Neuronal stem cell (in vitro differentiated cells): Measurements from ENCODE around the gene APH1A.
A peak's percentile ranks its signal among the peaks of the same experiment; 100 is the strongest.
"Not testable (repeated sequence)": the region's sequence is repeated elsewhere in the genome, so short reads cannot be mapped to it uniquely, and the experiment has no call there.

ENCODE experiments used
- DNase-seq: peaks from one replicate; pipeline ENCODE4 v3.0.0-alpha.2; 2013; ENCODE audit warnings: low spot score
- H2AFZ ChIP-seq: one replicate; pipeline ENCODE4 v1.6.1; 2013; ENCODE audit warnings: mild to moderate bottlenecking, low read length, inconsistent platforms
- H2AK5ac ChIP-seq: 2 replicates; pipeline ENCODE4 v1.6.1; 2013; ENCODE audit warnings: low read depth, mild to moderate bottlenecking, inconsistent platforms, low read length, moderate library complexity, mixed read lengths
- H2BK120ac ChIP-seq: 2 replicates; pipeline ENCODE4 v1.6.1; 2013; ENCODE audit warnings: low read depth, mild to moderate bottlenecking, inconsistent platforms, low read length, moderate library complexity, mixed read lengths
- H2BK12ac ChIP-seq: one replicate; pipeline ENCODE4 v1.6.1; 2013; ENCODE audit warnings: low read length, inconsistent platforms
- H2BK15ac ChIP-seq: 2 replicates; pipeline ENCODE4 v1.6.1; 2013; ENCODE audit warnings: mild to moderate bottlenecking, low read length, inconsistent platforms, mixed read lengths
- H2BK5ac ChIP-seq: one replicate; pipeline ENCODE4 v1.6.1; 2013; ENCODE audit warnings: inconsistent platforms, mild to moderate bottlenecking, low read length, moderate library complexity
- H3K14ac ChIP-seq: one replicate; pipeline ENCODE4 v1.6.1; 2013; ENCODE audit warnings: low read length, inconsistent platforms
- H3K18ac ChIP-seq: 2 replicates; pipeline ENCODE4 v1.6.1; 2013; ENCODE audit warnings: low read length, inconsistent platforms
- H3K23ac ChIP-seq: 2 replicates; pipeline ENCODE4 v1.6.1; 2013; ENCODE audit warnings: low read depth, mild to moderate bottlenecking, mixed read lengths, low read length, inconsistent platforms; ENCODE audit not compliant: poor library complexity
- H3K27ac ChIP-seq: replicated peaks from 3 replicates; pipeline ENCODE4 v1.5.1; 2013; ENCODE audit warnings: low read length, inconsistent platforms
- H3K27me3 ChIP-seq, 3 experiments: 2 replicates each; pipeline ENCODE4 v1.6.1; 2013; ENCODE audit warnings: low read length in 3 of 3, mild to moderate bottlenecking in 2 of 3, inconsistent platforms in 1 of 3, low read depth in 1 of 3, mixed read lengths in 1 of 3, moderate library complexity in 1 of 3; ENCODE audit not compliant: control insufficient read depth in 3 of 3, insufficient read depth in 3 of 3
- H3K36me3 ChIP-seq, 2 donors: replicated peaks in 1 of 2; 2 replicates each; pipeline ENCODE4 v1.6.1; 2013; ENCODE audit warnings: low read length in 2 of 2; ENCODE audit not compliant: control insufficient read depth in 2 of 2, insufficient read depth in 2 of 2
- H3K4ac ChIP-seq: 2 replicates; pipeline ENCODE4 v1.6.1; 2013; ENCODE audit warnings: inconsistent platforms, mild to moderate bottlenecking, low read length, moderate library complexity
- H3K4me1 ChIP-seq, 2 donors: 1 replicate in 1 of 2; 2 replicates in 1 of 2; pipeline ENCODE4 v1.6.1; 2013; ENCODE audit warnings: low read length in 2 of 2, low read depth in 1 of 2; ENCODE audit not compliant: control insufficient read depth in 2 of 2, insufficient read depth in 1 of 2
- H3K4me2 ChIP-seq: one replicate; pipeline ENCODE4 v1.6.1; 2013; ENCODE audit warnings: mild to moderate bottlenecking, low read length, inconsistent platforms; ENCODE audit not compliant: insufficient read depth, poor library complexity, severe bottlenecking
- H3K4me3 ChIP-seq, 2 donors: 2 replicates each; pipeline ENCODE4 v1.5.1; 2013; ENCODE audit warnings: low read length in 2 of 2, mild to moderate bottlenecking in 2 of 2, inconsistent platforms in 1 of 2, moderate library complexity in 1 of 2
- H3K79me1 ChIP-seq: one replicate; pipeline ENCODE4 v1.6.1; 2013; ENCODE audit warnings: low read depth, mild to moderate bottlenecking, inconsistent platforms, low read length, moderate library complexity
- H3K9ac ChIP-seq: one replicate; pipeline ENCODE4 v1.6.1; 2013; ENCODE audit warnings: mild to moderate bottlenecking, low read depth, low read length, inconsistent platforms; ENCODE audit not compliant: poor library complexity
- H3K9me3 ChIP-seq, 2 donors: replicated peaks in 1 of 2; 2 replicates each; pipeline versions ENCODE3 to v1.6.1; 2013; ENCODE audit warnings: low read length in 2 of 2, mild to moderate bottlenecking in 2 of 2, inconsistent platforms in 1 of 2, low read depth in 1 of 2, mixed read lengths in 1 of 2, moderate library complexity in 1 of 2; ENCODE audit not compliant: control insufficient read depth in 2 of 2, insufficient read depth in 1 of 2
- H4K8ac ChIP-seq: one replicate; pipeline ENCODE4 v1.6.1; 2013; ENCODE audit warnings: low read depth, mild to moderate bottlenecking, inconsistent platforms, low read length, moderate library complexity
- H4K91ac ChIP-seq: one replicate; pipeline ENCODE4 v1.6.1; 2013; ENCODE audit warnings: low read length, low read depth, mild to moderate bottlenecking, inconsistent platforms; ENCODE audit not compliant: poor library complexity
- WGBS, 2 donors: extraction: QIAGEN DNeasy Blood & Tissue Kit; methylation state at CpG; one replicate each; pipeline ENCODE4 v1.1.7; 2013; ENCODE audit warnings: missing lambda C conversion rate in 2 of 2, mixed read lengths in 1 of 2; ENCODE audit not compliant: insufficient read length in 2 of 2, insufficient replicate concordance in 1 of 2; ENCODE audit errors: extremely low coverage in 2 of 2; 5-methylcytosine and 5-hydroxymethylcytosine counted together

Gene APH1A

DNA sequence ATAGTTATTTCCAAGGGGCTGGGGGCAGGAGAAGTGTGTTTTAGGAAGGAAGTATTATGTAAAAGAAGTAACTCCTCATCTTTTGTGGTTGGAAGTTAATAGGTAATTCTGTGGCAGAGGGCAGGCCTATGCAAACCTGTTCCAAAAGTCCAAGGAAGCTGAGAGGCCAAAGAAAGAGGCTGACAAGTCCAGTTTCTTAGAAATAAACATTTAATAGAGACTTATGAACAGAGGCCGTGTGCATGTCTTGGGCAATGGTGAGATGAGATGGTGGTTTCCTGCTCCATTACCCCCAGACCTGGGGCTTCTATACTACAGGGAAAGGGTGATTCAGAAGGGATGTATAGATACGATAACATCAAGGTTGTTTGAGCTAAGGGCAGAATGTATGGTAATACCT, 18.9 kb downstream of the APH1A start:
- Histone ChIP-seq H4K8ac (no peak overlapping the region), H3K4me1 (no peaks in the 10 kb centered on the region), H2BK15ac (no peak overlapping the region), H3K27me3 (peaks cover 0 to 2% (median 0%) of the 10 kb centered on the region in 3 experiments), H2BK12ac (no peak overlapping the region), H3K9me3 (peaks cover 0 to 3% of the 10 kb centered on the region in 2 donors), H2AFZ (no peak overlapping the region), H3K23ac (no peak overlapping the region), H3K4ac (no peak overlapping the region), H3K27ac (no peak overlapping the region), H4K91ac (no peak overlapping the region), H2BK120ac (no peak overlapping the region), H3K36me3 (no peaks in the 10 kb centered on the region), H3K4me2 (no peak overlapping the region), H3K14ac (no peak overlapping the region), H3K18ac (no peak overlapping the region), H3K9ac (no peak overlapping the region), H3K79me1 (no peaks in the 10 kb centered on the region), H3K4me3 (no peak overlapping the region), H2BK5ac (no peak overlapping the region), H2AK5ac (no peak overlapping the region)
- DNase-seq, result no peak
- WGBS, 2 donors, result no CpG with 5 or more reads among the region's 2 CpGs

DNA sequence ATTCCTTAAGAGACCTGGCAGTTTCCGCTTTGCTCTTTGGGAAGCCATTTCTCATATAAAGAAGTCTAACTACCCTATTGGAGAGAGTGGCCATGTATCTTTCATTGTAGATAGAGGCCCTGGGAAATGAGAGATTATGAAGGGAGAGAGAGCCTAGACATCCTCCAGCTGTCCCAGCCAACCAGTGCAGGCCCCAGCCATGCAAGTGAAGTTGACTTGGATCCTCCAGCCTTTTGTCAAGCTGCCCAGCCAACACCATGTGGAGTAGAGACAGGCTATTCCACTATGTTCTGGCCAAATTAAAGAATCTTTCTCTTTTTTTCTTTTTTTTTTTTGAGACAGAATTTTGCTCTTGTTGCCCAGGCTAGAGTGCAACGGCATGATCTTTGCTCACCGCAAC, 25.8 kb downstream of the APH1A start:
- H2BK12ac ChIP-seq, result no peak overlapping the region
- no peak overlapping the region for H4K91ac ChIP-seq
- H3K9ac ChIP-seq, result no peak overlapping the region
- no peak overlapping the region for H3K4me2 ChIP-seq
- no peaks in the 10 kb centered on the region for H3K27me3 ChIP-seq
- no peak overlapping the region for H3K18ac ChIP-seq
- H3K4me1 ChIP-seq, result no peaks in the 10 kb centered on the region
- H2AFZ ChIP-seq, result peak overlapping the region; percentile 67
- H2BK15ac ChIP-seq, result peak overlapping the region; percentile 37
- no CpG with 5 or more reads among the region's 3 CpGs for WGBS, 2 donors
- no peak overlapping the region for H4K8ac ChIP-seq
- no peak overlapping the region for H3K4me3 ChIP-seq
- no peak for DNase-seq
- no peak overlapping the region for H2BK120ac ChIP-seq
- H3K36me3 ChIP-seq, result no peaks in the 10 kb centered on the region
- H3K4ac ChIP-seq, result no peak overlapping the region
- no peaks in the 10 kb centered on the region for H3K79me1 ChIP-seq
- no peaks in the 10 kb centered on the region for H3K9me3 ChIP-seq
- H3K27ac ChIP-seq, result no peak overlapping the region
- H3K14ac ChIP-seq, result no peak overlapping the region
- no peak overlapping the region for H3K23ac ChIP-seq
- H2BK5ac ChIP-seq, result no peak overlapping the region
- no peak overlapping the region for H2AK5ac ChIP-seq

DNA sequence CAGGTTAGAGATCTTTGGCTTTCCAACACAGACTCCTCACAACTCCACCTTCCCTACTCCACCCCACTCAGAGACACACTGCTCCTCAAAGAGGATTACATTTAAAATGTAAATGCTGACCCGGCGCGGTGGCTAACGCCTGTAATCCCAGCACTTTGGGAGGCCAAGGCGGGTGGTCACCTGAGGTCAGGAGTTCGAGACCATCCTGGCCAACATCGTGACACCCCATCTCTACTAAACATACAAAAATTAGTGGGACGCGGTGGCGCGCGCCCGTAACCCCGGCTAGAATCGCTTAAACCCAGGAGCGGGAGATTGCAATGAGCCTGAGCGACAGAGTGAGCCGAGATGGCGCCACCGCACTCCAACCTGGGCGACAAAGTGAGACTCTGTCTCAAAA, 31.1 kb downstream of the APH1A start:
- no CpG with 5 or more reads among the region's 21 CpGs for WGBS, 2 donors
- peaks cover 0 to 2% of the 10 kb centered on the region in 2 donors for H3K36me3 ChIP-seq
- no peaks in the 10 kb centered on the region for H3K9me3 ChIP-seq
- H3K27ac ChIP-seq, result no peak overlapping the region
- no peak overlapping the region for H3K14ac ChIP-seq
- H4K8ac ChIP-seq, result no peak overlapping the region
- no peak for DNase-seq
- no peak overlapping the region for H3K4ac ChIP-seq
- H3K4me2 ChIP-seq, result no peak overlapping the region
- no peak overlapping the region for H2BK15ac ChIP-seq
- no peaks in the 10 kb centered on the region for H3K27me3 ChIP-seq
- no peak overlapping the region for H2BK12ac ChIP-seq
- H3K9ac ChIP-seq, result no peak overlapping the region
- no peak overlapping the region for H2AFZ ChIP-seq
- H3K23ac ChIP-seq, result no peak overlapping the region
- H3K4me1 ChIP-seq, result peaks cover 1 to 7% of the 10 kb centered on the region in 2 donors
- H3K4me3 ChIP-seq, result no peak overlapping the region
- H2BK5ac ChIP-seq, result no peak overlapping the region
- no peak overlapping the region for H3K18ac ChIP-seq
- peaks cover 2% of the 10 kb centered on the region for H3K79me1 ChIP-seq
- no peak overlapping the region for H2AK5ac ChIP-seq
- H4K91ac ChIP-seq, result no peak overlapping the region
- no peak overlapping the region for H2BK120ac ChIP-seq

- DNase-seq, H3K79me1 ChIP-seq, H2BK15ac ChIP-seq: not testable (repeated sequence)
Observed at GRCh38 chr1:150237176-150237575, 31.6 kb downstream of the APH1A start.

More at GRCh38 chr1:150237176-150237575, 31.6 kb downstream of the APH1A start:
- H3K9me3 ChIP-seq, H3K4me2 ChIP-seq, H3K4me1 ChIP-seq, H2BK12ac ChIP-seq, H4K91ac ChIP-seq, H2BK120ac ChIP-seq, H3K14ac ChIP-seq, H2BK5ac ChIP-seq, H3K27me3 ChIP-seq, H3K18ac ChIP-seq, H3K36me3 ChIP-seq, H3K4ac ChIP-seq, H2AK5ac ChIP-seq, H3K9ac ChIP-seq, H3K23ac ChIP-seq, H4K8ac ChIP-seq: not testable (repeated sequence)
- peak overlapping the region; percentile 74 for H2AFZ ChIP-seq
- peak overlapping the region in 1 of 2 donors; percentile 75 for H3K4me3 ChIP-seq
- no CpG with 5 or more reads among the region's 13 CpGs for WGBS, 2 donors
- peak overlapping the region; percentile 90 for H3K27ac ChIP-seq
